Tibial nerve (tissue), 4 donors: ENCODE measurements around the gene ASXL2.
"Not testable (repeated sequence)": the region's sequence is repeated elsewhere in the genome, so short reads cannot be mapped to it uniquely, and the experiment has no call there.

Source experiments
- EP300 ChIP-seq, 2 donors: sonication (generic); formaldehyde crosslinking; IDR thresholded peaks; one replicate each; pipeline ENCODE4 v1.6.1; 2017; ENCODE audit warnings: antibody characterized with exemption in 2 of 2, mild to moderate bottlenecking in 1 of 2
- POLR2A ChIP-seq, 2 donors: fragments of 450-650 bp; IDR thresholded peaks; one replicate each; pipeline ENCODE4 v1.6.1; 2017; ENCODE audit warnings: antibody characterized with exemption in 2 of 2, mild to moderate bottlenecking in 2 of 2, moderate library complexity in 2 of 2
- TF ChIP-seq, protein P1 (sequence below), 5 experiments: fragments of 200-600 bp in 3 of 5; fragments of 450-650 bp in 2 of 5; sonication (generic) in 3 of 5; IDR thresholded peaks; one replicate each; pipeline ENCODE4 v1.5.1; 2016 to 2019; ENCODE audit warnings: antibody characterized with exemption in 5 of 5, mild to moderate bottlenecking in 3 of 5, moderate library complexity in 2 of 5

DNA sequence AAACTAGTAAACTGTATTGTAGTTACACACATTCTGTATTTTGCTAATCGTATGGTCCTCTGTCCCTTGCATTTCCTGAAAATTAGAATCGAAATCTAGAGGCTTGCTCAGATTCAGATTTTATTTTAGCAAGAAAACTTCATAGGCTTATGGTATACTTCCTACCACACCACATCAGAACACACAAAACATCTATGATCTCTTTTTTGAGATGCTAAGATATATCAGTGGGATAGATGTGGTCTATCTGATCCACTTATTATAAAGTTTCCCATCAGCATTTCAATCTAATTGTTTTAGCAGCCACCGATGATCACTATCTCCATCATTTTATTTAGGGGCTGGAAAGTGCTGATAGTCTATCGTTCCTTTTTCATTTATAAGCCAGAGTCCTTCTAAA is 27.9 kb downstream of the ASXL2 start:
- TF ChIP-seq, protein P1, sequence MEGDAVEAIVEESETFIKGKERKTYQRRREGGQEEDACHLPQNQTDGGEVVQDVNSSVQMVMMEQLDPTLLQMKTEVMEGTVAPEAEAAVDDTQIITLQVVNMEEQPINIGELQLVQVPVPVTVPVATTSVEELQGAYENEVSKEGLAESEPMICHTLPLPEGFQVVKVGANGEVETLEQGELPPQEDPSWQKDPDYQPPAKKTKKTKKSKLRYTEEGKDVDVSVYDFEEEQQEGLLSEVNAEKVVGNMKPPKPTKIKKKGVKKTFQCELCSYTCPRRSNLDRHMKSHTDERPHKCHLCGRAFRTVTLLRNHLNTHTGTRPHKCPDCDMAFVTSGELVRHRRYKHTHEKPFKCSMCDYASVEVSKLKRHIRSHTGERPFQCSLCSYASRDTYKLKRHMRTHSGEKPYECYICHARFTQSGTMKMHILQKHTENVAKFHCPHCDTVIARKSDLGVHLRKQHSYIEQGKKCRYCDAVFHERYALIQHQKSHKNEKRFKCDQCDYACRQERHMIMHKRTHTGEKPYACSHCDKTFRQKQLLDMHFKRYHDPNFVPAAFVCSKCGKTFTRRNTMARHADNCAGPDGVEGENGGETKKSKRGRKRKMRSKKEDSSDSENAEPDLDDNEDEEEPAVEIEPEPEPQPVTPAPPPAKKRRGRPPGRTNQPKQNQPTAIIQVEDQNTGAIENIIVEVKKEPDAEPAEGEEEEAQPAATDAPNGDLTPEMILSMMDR (IDR thresholded peaks at IDR 0.05): not testable (repeated sequence)
- TF ChIP-seq POLR2A, EP300 (IDR thresholded peaks at IDR 0.05): not testable (repeated sequence)
